PFSK-1 (cell line): Measurements from ENCODE around the gene ABI1.

Experiments used
- FOXP2 ChIP-seq: optimal IDR thresholded peaks from 2 replicates; pipeline ENCODE3; 2011; ENCODE audit warnings: borderline replicate concordance, control low read depth, inconsistent platforms; ENCODE audit not compliant: insufficient read depth; ENCODE audit errors: extremely low read length, extremely low read depth
- POLR2AphosphoS5 ChIP-seq: IDR thresholded peaks from 2 replicates; pipeline ENCODE4 v1.6.1; 2012; ENCODE audit warnings: low read depth, mild to moderate bottlenecking, control low read depth, low read length, moderate library complexity
- SIN3A ChIP-seq: IDR thresholded peaks from 2 replicates; pipeline ENCODE4 v1.6.1; 2012; ENCODE audit warnings: mild to moderate bottlenecking, low read length, moderate library complexity, borderline replicate concordance; ENCODE audit not compliant: insufficient read depth
- TAF1 ChIP-seq: IDR thresholded peaks from 2 replicates; pipeline ENCODE4 v1.6.1; 2012; ENCODE audit warnings: low read length, control low read depth, borderline replicate concordance; ENCODE audit not compliant: insufficient read depth
- TF ChIP-seq, protein P1 (sequence below), 2 experiments: IDR thresholded peaks; 2 replicates each; pipeline versions ENCODE4 v1.6.1 to v1.8.0; 2011 to 2012; ENCODE audit warnings: low read depth in 2 of 2, low read length in 2 of 2, control low read depth in 1 of 2, inconsistent platforms in 1 of 2, mild to moderate bottlenecking in 1 of 2, moderate library complexity in 1 of 2; ENCODE audit not compliant: insufficient read depth in 1 of 2

Gene ABI1

DNA sequence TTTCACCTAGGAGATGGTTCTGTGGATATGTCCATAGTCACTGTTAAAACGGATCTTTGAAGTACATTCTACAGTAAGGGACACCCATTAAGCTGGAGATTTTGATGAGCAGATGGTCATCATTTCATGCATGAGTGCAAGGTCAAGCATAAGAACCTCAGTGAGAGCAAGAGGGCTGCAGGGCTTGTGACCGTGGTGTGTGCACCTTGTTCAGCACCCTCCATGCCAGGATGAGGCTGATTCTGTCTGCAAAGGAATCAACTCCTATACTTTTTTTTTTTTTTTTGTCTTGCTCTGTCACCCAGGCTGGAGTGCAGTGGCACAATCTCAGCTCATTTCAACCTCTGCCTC lies 145.6 kb downstream of the ABI1 start:
- no peak for TF ChIP-seq TAF1
- TF ChIP-seq, protein P1, sequence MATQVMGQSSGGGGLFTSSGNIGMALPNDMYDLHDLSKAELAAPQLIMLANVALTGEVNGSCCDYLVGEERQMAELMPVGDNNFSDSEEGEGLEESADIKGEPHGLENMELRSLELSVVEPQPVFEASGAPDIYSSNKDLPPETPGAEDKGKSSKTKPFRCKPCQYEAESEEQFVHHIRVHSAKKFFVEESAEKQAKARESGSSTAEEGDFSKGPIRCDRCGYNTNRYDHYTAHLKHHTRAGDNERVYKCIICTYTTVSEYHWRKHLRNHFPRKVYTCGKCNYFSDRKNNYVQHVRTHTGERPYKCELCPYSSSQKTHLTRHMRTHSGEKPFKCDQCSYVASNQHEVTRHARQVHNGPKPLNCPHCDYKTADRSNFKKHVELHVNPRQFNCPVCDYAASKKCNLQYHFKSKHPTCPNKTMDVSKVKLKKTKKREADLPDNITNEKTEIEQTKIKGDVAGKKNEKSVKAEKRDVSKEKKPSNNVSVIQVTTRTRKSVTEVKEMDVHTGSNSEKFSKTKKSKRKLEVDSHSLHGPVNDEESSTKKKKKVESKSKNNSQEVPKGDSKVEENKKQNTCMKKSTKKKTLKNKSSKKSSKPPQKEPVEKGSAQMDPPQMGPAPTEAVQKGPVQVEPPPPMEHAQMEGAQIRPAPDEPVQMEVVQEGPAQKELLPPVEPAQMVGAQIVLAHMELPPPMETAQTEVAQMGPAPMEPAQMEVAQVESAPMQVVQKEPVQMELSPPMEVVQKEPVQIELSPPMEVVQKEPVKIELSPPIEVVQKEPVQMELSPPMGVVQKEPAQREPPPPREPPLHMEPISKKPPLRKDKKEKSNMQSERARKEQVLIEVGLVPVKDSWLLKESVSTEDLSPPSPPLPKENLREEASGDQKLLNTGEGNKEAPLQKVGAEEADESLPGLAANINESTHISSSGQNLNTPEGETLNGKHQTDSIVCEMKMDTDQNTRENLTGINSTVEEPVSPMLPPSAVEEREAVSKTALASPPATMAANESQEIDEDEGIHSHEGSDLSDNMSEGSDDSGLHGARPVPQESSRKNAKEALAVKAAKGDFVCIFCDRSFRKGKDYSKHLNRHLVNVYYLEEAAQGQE (IDR thresholded peaks at IDR 0.05; ENCODE audit: insufficient read depth in 1 of 2, low read depth in 2 of 2, low read length in 2 of 2): no peak

DNA sequence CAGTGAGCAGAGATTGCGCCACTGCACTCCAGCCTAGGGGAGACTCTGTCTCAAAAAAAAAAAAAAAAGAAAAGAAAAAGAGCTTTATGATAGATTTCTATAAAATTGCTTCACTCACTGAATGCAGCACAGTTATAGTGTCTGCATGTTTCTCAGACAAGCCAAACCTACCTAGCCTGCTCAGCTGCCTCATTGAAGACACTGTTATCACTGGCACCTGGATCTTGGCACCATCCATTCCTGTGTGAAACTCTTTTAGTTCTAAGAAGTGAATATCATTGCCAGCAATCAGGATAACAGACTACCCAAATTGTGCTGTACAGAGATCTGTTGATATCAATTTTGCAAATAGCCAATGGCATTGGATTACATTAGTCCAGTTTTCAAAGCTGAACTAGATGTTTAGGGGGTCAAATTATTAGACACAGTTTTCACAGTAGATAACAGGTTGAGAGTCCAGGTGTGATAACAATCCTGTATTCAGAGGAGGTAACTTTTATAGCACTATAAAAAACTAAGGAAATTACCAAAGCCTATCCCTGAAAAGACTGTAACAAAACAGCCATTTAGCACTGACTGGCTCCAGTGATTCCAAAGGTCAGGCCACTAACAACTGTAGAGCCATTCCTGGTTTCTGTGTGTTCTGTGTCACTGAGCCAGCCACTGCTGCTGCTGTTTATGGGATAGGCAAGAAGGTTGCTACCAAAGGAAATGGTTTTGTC lies 146.2 kb downstream of the ABI1 start:
- TF ChIP-seq, protein P1 (IDR thresholded peaks at IDR 0.05; ENCODE audit: insufficient read depth in 1 of 2, low read depth in 2 of 2, low read length in 2 of 2): no peak

DNA sequence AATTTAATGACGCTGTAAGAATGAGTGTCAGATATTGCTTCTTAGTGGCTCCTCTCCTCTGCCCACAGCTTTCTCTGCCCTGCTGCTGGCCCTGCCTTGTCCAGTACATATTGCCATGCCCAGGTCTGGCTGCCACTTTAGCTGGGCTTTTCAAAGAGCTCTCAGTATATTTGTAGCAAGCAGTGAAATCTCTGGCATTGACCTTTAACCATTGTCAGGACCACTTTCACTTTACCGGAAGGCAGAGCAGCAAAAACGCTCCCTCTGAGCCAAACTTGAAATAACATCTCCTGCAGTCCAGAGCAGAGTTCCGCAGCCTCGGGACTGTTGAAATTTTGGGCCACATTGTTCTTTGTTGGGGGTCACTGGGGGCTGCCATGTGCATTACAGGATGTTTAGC lies 149.4 kb downstream of the ABI1 start:
- TF ChIP-seq FOXP2 (no peak), TAF1 (no peak), SIN3A (no peak), POLR2AphosphoS5 (no peak)
- TF ChIP-seq, protein P1 (IDR thresholded peaks at IDR 0.05; ENCODE audit: insufficient read depth in 1 of 2, low read depth in 2 of 2, low read length in 2 of 2): no peak

DNA sequence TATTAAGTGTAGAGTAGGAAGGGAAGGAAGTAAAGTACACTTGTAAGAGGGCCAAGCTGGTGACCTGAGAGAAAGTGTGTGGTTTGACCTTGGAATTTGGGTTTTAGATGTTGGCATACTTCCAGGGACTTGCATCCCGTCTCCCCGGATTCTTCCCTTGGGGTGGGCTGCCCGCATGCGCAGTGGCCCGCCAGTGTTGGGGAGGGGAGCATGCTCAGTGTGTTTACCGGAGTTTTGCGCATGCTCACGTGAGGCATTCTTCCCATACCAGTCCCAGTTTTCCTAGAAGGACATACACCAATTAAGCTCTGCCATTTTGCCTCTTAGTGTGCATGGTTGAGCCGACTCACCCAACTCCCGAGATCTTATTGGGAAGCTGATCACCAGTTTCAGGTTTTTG lies 153.8 kb downstream of the ABI1 start:
- TF ChIP-seq POLR2AphosphoS5 (no peak), SIN3A (no peak), TAF1 (no peak), FOXP2 (no peak)
- TF ChIP-seq, protein P1 (IDR thresholded peaks at IDR 0.05; ENCODE audit: insufficient read depth in 1 of 2, low read depth in 2 of 2, low read length in 2 of 2): no peak

DNA sequence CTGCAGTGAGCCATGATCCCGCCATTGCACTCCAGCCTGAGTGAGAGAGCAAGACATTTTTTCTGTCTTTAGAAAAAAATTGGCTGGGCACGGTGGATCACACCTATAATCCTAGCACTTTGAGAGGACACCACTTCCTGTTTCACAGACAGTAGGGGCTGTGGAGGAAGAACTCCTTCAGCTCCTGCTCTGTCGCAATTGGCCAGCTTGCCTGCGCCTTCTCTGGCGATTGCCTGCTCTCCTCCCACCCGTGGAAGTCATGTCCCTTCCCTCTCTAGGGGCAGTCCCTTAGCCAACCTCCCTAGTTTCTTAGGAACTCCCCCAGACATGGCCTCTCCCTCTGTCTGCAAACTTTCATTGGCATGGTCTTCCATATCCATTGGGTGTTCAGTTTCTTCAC lies 154.6 kb downstream of the ABI1 start:
- TF ChIP-seq, protein P1 (IDR thresholded peaks at IDR 0.05; ENCODE audit: insufficient read depth in 1 of 2, low read depth in 2 of 2, low read length in 2 of 2): no peak
- TF ChIP-seq POLR2AphosphoS5 (no peak), FOXP2 (no peak), SIN3A (no peak), TAF1 (no peak)
